Fibroblast of lung (primary cell): ENCODE results near the gene HBE1. TPM values are rescaled to one million over a fixed set of nuclear protein-coding genes. Genes with fewer than 3 reads are reported as not detected.

ENCODE experiments used
- DNase-seq, 2 donors: peaks; one replicate each; pipeline versions ENCODE4 v3.0.0 to v3.0.0-alpha.2; 2010; ENCODE audit warnings: low read depth in 2 of 2
- H2AFZ ChIP-seq: 2 replicates; pipeline ENCODE4 v1.5.1; 2012; ENCODE audit warnings: low read length, control low read depth, inconsistent platforms
- H3K27ac ChIP-seq: 2 replicates; pipeline ENCODE4 v1.5.1; 2011; ENCODE audit warnings: low read length, control low read depth; ENCODE audit not compliant: insufficient read depth
- H3K27me3 ChIP-seq: 2 replicates; pipeline ENCODE4 v1.5.1; 2011; ENCODE audit warnings: mild to moderate bottlenecking, low read length; ENCODE audit not compliant: control insufficient read depth, insufficient read depth
- H3K36me3 ChIP-seq: 2 replicates; pipeline ENCODE4 v1.5.1; 2011; ENCODE audit warnings: low read length; ENCODE audit not compliant: control insufficient read depth, insufficient read depth
- H3K4me1 ChIP-seq: 2 replicates; pipeline ENCODE4 v1.5.1; 2011; ENCODE audit warnings: low read length; ENCODE audit not compliant: control insufficient read depth, insufficient read depth; ENCODE audit errors: extremely low read depth
- H3K4me2 ChIP-seq: 2 replicates; pipeline ENCODE4 v1.5.1; 2011; ENCODE audit warnings: low read length, control low read depth; ENCODE audit not compliant: insufficient read depth; ENCODE audit errors: extremely low read depth
- H3K4me3 ChIP-seq, 4 experiments: fragments of 200-600 bp in 1 of 4; sonication (generic) in 1 of 4; replicated peaks in 1 of 4; 2 replicates each; pipeline ENCODE4 v1.5.1; 2011 to 2016; ENCODE audit warnings: low read length in 4 of 4, low read depth in 3 of 4, mild to moderate bottlenecking in 3 of 4, control low read depth in 2 of 4, inconsistent platforms in 1 of 4, mixed read lengths in 1 of 4; ENCODE audit not compliant: insufficient read depth in 1 of 4; ENCODE audit errors: control extremely low read depth in 1 of 4
- H3K79me2 ChIP-seq: 2 replicates; pipeline ENCODE4 v1.5.1; 2012; ENCODE audit warnings: mild to moderate bottlenecking, low read length, inconsistent platforms; ENCODE audit not compliant: control insufficient read depth, insufficient read depth
- H3K9ac ChIP-seq: 2 replicates; pipeline ENCODE4 v1.5.1; 2011; ENCODE audit warnings: mild to moderate bottlenecking, low read length, control low read depth; ENCODE audit not compliant: insufficient read depth
- H3K9me3 ChIP-seq: 2 replicates; pipeline ENCODE4 v1.5.1; 2012; ENCODE audit warnings: low read depth, low read length; ENCODE audit not compliant: control insufficient read depth, insufficient read depth
- H4K20me1 ChIP-seq: 2 replicates; pipeline ENCODE4 v1.5.1; 2011; ENCODE audit warnings: low read length; ENCODE audit not compliant: control insufficient read depth, insufficient read depth; ENCODE audit errors: extremely low read depth
- CTCF ChIP-seq, 2 donors: IDR thresholded peaks in 1 of 2; conservative IDR thresholded peaks in 1 of 2; 1 replicate in 1 of 2; 2 replicates in 1 of 2; pipeline ENCODE4 v1.5.1; 2011 to 2012; ENCODE audit warnings: low read length in 2 of 2, control low read depth in 1 of 2, inconsistent platforms in 1 of 2, low read depth in 1 of 2, mild to moderate bottlenecking in 1 of 2
- EZH2 ChIP-seq: IDR thresholded peaks from 2 replicates; pipeline ENCODE4 v1.5.1; 2012; ENCODE audit warnings: low read length, control low read depth, mild to moderate bottlenecking; ENCODE audit errors: missing control alignments
- polyA plus RNA-seq, 2 donors: library from polyadenylated mRNA; depleted of rRNA in 1 of 2; stranded (reverse) in 1 of 2; unstranded in 1 of 2; fragments of >200 nt; gene quantifications; 2 replicates each; pipeline ENCODE4 v1.2.1, GENCODE V29; 2011 to 2012; ENCODE audit warnings: missing spikeins in 1 of 2
- total RNA-seq: library from RNA; depleted of rRNA; stranded (reverse); fragments of >200 nt; gene quantifications from 2 replicates; pipeline ENCODE4 v1.2.1, GENCODE V29; 2014

The HBE1 gene
- total and polyA plus RNA-seq, 2 donors (not counting 1 experiment from before 2014, with no cell fraction given) = 0.33 to 3.1 TPM

DNA sequence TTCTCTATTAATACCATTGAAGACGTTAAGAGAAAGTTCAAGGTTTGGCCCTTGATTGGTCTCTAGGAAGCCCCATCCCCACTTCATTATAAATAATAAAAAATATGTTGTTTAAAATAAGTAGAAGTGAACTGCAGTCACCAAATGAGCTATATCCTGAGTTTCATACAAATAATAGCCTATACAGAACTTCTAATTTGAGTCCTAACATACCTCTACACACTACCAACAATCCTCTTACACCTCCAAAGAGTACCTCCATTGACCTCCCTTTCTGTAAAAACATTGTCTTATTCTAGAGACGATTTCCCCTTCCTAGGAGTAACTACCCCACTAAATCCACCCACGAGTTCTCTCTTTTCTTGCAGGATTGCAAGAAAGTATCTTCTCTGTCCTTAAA is 28.3 kb downstream of the HBE1 start:
- Histone ChIP-seq H3K36me3 (no peaks in the 10 kb centered on the region), H3K4me3 (no peak overlapping the region), H2AFZ (no peak overlapping the region), H4K20me1 (no peaks in the 10 kb centered on the region), H3K27ac (no peak overlapping the region), H3K4me2 (no peak overlapping the region), H3K79me2 (no peaks in the 10 kb centered on the region), H3K27me3 (no peaks in the 10 kb centered on the region), H3K4me1 (peaks cover 2% of the 10 kb centered on the region), H3K9ac (no peak overlapping the region), H3K9me3 (no peaks in the 10 kb centered on the region)
- no peak for TF ChIP-seq CTCF (conservative IDR thresholded peaks at IDR 0.05 in 1 of 2, IDR thresholded peaks at IDR 0.05 in 1 of 2; ENCODE audit: low read depth in 1 of 2, low read length in 2 of 2)
- no peak for TF ChIP-seq EZH2
- DNase-seq = no peak

GRCh38 chr11:5240458-5240857 is 29.3 kb downstream of the HBE1 start:
- no peak overlapping the region for H2AFZ ChIP-seq
- H3K4me3 ChIP-seq = no peak overlapping the region
- no peaks in the 10 kb centered on the region for H3K36me3 ChIP-seq
- no peak overlapping the region for H3K27ac ChIP-seq
- no peaks in the 10 kb centered on the region for H3K9me3 ChIP-seq
- no peaks in the 10 kb centered on the region for H4K20me1 ChIP-seq
- no peak for DNase-seq
- no peaks in the 10 kb centered on the region for H3K79me2 ChIP-seq
- no peak overlapping the region for H3K4me2 ChIP-seq
- no peaks in the 10 kb centered on the region for H3K27me3 ChIP-seq
- no peak for TF ChIP-seq CTCF (conservative IDR thresholded peaks at IDR 0.05 in 1 of 2, IDR thresholded peaks at IDR 0.05 in 1 of 2; ENCODE audit: low read depth in 1 of 2, low read length in 2 of 2)
- TF ChIP-seq EZH2 = no peak
- H3K9ac ChIP-seq = no peak overlapping the region
- H3K4me1 ChIP-seq = peaks cover 2% of the 10 kb centered on the region

DNA sequence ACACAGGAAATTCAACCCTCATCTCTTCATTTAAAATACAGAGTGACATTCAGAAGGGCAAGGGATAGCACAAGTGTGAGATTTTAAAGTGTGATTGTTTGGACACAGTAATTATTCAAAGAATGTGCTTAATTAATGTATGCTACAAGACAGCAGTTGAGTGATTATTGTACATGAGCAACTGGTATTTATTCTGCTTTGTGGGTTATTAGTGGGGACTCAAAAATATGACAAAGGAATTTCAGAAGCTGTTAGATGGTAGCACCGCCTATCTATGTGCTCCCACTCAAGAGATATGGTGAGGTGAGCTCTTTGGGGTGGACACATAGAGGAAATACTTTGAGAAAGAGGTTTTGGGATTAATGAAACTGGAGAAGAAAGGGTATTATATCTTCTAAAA is 29.7 kb downstream of the HBE1 start:
- no peak for TF ChIP-seq EZH2
- TF ChIP-seq CTCF (conservative IDR thresholded peaks at IDR 0.05 in 1 of 2, IDR thresholded peaks at IDR 0.05 in 1 of 2; ENCODE audit: low read depth in 1 of 2, low read length in 2 of 2) = no peak
- Histone ChIP-seq H3K27ac (no peak overlapping the region), H3K4me3 (no peak overlapping the region), H3K27me3 (no peaks in the 10 kb centered on the region), H3K79me2 (no peaks in the 10 kb centered on the region), H3K4me2 (no peak overlapping the region), H2AFZ (no peak overlapping the region), H4K20me1 (no peaks in the 10 kb centered on the region), H3K36me3 (no peaks in the 10 kb centered on the region), H3K9ac (no peak overlapping the region), H3K9me3 (no peaks in the 10 kb centered on the region), H3K4me1 (peaks cover 2% of the 10 kb centered on the region)
- no peak for DNase-seq
